DMS53 treated with DMSO at 0.1 percent for 48 hours (cell line): ENCODE measurements around the gene PRR5.

Experiments used
- DNase-seq: peaks from one replicate; lab custom pipeline; 2025; ENCODE audit not compliant: unreplicated experiment; lab: John Stamatoyannopoulos, UW

Gene PRR5

DNA sequence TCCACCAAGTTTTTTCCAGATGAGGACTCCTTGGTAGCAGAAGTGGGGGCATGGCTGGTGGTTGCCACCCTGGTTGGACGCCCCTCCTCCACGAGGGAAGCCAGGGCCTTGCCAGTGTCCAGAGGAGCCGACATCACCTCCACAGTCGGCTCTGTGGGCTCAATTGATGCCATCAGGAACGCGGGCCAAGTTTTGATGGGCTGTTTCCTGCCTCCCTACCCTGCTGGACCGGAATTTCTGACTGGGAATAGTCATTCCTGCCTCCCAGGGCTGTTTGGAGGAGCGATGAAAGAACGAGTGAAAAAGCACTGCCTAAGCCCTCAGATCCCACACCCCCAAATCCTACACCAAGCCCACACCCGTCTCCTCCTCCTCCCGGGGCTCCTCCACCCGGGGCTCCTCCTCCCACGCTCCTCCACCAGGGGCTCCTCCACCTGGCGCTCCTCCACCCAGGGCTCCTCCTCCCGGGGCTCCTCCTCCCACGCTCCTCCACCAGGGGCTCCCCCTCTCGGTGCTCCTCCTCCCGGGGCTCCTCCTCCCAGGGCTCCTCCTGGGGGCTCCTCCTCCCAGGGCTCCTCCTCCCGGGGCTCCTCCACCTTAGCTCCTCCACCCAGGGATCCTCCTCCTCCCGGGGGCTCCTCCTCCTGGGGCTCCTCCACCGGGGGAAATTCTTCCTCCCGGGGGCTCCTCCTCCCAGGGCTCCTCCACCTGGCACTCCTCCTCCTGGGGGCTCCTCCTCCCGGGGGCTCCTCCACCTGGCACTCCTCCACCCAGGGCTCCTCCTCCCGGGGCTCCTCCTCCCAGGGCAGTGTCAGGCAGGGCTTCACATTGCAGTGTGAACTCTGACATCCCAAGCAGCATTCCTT lies 10.0 kb upstream of the PRR5 start:
- peak; percentile 16 for DNase-seq

DNA sequence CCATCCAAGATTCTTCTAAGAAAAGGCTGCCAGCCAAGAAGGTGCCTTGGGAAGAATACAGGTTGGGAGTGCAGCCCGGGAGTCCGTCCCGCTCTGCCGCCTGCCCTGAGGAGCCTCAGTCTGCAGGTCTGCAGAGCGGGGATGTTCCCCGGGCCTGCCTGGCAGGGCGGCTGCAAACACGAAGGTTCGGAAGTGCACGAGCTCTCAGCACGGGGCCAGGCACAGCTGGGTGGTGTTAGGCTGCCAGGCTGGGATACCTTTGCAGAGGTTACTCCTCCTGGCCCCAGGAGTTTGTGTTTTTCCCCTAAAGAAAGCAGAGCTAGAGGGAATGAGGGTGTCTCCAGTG lies 9.4 kb upstream of the PRR5 start:
- no peak for DNase-seq

DNA sequence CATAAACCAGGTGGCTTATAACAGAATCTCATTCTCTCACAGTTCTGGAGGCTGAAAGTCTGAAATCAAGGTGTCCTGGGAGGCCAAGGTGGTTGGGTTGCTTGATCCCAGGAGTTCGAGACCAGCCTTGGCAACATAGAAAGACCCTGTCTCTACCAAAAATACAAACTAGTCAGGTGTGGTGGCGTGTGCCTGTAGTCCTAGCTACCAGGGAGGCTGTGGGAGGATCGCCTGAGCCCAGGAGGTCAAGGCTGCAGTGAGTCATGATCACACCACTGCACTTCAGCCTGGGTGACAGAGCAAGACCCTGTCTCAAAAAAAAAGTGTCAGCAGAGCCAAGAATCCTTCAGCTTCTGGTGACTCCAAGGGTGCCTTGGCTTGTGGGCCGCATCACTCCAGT lies 8.9 kb upstream of the PRR5 start:
- DNase-seq = no peak

DNA sequence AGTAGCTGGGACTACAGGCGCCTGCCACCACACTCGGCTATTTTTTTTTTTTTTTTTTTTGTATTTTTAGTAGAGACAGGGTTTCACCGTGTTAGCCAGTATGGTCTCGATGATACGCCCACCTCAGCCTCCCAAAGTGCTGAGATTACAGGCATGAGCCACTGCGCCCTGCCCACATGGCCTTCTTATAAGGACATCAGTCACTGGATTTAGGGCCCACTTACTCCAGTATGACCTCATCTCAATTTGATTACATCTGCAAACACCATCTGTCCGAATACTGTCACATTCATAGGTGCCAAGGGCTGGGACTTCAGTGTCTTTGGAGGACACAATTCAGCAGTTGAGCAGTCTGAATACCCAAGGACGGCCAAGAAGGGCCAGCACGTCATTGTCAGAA lies 8.2 kb upstream of the PRR5 start:
- DNase-seq = peak; percentile 24

DNA sequence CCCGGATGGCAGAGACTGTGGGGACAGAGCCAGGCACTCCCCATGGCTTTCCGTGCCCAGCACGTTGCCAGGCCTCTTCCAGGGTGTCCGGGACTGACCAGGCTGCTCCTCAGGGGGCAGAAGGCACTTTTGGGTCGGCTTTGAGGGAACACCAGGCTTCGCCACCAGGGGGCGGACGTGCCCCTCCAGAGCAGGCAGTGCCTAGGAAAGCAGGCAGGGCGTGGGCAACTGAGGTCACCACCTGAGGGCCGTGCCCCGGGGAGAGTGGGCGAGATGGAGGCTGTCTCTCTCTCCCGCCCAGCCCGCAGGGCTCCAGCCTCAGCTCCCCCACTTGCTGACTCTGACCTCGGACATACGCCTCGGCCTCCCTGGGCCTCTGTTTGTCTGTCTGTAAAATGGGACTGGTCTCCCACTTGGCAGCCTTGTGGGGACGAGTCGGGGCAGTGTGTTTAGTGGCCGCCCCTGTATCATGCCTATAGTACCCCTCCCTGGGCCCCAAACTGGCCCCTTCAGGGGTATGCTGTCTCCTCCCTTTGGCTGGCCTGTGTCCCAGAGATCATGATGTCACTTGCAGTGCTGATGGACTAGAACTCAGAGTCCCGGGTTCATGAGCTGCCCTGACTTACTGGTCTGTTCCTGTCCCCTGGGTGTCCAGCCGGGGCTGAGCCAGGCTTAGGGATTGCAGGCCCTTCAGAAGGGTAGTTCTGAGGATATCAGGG lies 4.4 kb upstream of the PRR5 start:
- peak; percentile 19 for DNase-seq

DNA sequence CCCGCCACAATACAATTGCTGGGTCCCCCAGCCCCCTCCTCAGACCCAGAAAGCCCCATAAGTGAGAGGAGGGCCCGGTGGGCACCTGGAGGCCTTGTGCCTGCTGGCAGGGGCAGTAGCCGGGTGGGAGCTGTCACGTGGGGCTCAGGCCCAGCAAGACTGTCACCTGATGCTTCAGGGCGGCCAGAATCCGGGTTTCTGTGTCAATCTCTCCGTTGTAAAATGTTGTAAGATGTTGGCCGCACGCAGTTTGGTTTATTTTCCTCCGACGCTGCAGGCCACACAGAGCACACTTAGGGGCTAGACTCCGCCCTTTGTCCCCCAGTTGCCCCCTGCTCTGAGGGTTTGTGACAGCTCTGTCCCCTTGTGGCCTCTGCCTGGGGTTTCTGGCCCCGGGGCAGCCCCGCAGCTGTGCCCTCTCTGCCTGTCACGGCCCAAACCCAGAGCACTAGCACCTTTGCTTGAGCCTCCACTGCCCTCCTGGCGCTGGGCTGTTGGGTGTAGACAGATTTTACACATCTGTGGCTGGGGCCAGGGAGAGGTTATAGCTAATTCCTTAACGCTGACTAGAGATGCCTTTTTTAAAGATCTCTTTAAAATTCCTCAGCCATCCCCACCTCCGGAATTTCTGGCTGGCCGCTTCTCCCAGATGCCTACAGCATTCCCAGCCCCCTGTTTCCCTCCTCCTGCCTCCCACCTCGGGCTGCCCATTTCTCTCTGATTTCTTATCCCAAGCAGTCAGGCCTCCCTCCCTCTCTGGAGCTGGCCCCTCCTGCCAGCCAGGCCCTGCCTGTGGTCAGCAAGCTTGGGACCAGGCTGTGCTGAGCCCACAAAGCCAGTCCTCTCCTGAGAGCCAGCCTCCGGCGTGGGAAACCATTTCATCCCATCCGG lies 3.2 kb upstream of the PRR5 start:
- no peak for DNase-seq

DNA sequence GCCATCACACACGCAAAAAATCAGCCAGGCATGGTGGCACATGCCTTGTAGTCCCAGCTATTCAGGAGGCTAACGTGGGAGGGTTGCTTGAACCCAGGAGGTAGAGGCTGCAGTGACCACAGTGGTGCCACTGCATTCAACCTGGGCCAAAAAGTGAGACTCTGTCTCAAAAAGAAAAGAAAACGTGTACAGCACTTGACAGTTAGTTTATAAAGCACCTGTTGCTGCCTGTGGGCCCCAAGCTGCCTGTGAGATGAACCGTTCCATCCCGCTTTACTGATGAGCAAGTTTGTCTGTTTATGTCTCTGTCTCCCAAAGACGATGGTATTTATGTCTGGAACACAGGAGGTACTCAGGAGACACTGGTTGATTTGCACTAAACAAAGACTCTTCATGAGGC lies 1.5 kb upstream of the PRR5 start:
- DNase-seq = no peak

DNA sequence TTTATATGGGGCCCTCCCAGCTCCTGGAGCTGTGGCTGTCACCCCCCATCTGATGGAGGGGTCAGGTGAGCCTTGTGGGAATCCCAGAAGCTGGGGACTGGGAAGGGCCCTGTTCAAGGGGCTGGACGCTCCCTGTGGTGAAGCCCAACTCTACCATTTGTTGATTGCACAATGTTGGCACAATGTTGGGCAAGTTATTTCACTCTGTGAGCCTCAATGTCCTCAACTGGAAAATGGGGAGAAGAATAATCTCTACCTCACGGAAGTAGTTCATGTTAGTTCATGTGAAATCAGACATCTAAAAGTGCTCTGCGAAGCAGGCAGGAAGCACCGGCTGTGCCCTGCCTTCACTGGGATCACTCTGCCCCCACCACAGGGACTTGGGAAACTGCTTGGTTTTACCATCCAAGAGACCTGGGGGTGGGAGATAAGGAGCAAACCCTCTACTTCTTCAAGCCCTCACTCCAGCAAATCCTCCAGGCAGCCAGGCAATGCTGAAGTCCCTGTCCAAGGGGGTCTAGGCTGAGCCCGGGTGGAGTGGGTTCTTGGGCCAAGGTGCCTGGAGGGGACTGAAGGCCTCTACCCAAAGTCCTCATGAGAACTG lies 715 bp upstream of the PRR5 start:
- no peak for DNase-seq

DNA sequence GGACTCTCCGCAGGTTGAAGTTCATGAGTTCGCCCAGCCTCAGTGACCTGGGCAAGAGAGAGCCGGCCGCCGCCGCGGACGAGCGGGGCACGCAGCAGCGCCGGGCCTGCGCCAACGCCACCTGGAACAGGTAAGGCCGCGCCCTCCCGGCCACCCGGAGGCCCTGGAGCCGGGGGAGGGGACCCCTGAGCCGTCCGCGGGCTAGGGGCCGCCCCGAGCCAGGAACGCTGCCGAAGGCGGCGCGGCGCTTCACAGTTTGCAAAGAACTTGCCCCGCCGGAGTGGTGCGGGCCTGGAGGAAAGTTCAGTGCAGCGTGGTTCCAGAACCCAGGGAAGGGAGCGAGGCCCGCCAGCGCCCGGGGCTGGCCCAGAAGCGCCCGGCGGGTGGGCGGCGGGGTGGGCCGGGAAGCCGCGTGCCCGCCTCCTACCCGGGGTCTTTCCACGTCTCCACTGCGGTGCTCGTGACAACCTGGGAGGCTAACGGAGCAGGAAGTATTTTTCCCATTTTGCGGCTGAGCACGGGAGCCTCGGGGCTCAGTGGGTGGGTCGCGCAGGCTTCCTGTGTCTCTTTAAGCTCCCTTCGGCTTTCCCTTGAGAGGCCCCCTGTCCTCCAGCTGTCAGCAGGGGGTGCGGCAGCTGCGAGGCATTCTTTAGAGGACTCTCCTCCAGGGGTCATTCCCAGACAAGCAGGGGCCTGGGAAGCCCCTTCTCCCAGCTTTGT lies 635 bp downstream of the PRR5 start:
- DNase-seq = peak; percentile 13

DNA sequence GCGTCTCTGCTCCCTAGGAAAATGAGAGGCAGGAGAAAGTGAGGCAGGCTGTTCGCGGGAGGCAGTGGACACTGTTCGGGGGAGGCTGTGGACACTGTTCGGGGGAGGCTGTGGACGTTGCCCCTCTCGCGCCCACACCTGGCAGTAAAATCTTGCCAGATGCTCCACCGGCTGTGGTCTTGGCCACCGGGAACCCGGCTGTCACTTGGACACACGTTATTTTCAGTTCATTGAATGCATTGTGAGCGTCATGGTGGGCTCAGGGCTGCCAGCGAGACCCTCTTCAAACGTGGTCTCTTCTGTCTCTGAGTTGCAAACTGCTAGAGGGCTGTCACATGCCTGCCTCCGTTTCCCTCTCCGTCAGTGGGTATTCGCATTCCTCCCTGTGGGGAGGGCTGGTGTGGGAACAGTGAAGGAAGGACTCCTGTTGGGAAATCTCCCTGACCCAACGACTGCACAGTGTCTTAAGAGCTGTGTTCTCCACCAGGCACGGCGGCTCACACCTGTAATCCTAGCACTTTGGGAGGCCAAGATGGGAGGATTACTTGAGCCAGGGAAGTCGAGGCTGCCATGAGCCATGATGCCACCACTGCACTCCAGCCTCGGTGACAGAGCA lies 1.4 kb downstream of the PRR5 start:
- DNase-seq = no peak

DNA sequence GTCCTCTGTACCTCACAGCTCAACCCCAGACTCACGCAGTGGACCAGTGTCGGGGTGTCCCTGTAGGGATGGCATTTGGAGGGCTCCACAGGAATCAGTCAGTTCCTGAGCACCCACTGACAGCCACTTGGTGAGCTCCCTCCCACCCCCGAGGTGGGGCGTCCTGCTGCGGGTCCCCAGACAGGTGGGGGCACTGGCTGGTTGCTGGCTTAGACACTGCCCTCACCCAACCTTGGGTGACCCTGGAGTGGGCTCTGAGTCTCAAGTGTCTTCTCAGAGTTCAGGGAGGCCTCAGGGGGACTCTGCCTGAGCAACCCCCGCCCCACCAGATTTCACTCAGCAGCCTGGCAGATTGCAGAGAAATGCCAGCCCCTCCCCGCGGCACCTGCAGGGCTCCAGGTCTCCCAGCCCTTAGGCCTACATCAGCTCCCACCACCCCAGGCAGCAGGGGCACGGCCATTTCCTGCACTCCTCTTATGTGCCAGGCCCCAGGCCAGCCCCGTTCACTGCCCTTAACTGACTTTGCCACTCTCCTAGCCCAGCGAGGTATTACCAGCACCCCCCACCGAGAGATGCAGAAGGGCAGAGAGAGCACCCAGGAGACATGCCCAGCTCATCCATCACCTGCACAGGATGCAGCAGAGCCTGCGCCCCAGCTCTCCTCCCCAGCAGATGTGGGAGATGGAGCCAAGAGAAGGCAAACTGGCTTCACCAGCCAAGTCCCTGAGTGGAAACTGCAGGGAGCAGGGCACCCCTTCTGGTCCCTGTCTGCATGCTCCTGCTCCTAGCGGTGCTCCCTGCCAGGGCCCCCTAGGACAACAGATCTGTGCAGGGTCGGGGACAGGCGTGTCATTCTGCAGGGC lies 2.4 kb downstream of the PRR5 start:
- no peak for DNase-seq

DNA sequence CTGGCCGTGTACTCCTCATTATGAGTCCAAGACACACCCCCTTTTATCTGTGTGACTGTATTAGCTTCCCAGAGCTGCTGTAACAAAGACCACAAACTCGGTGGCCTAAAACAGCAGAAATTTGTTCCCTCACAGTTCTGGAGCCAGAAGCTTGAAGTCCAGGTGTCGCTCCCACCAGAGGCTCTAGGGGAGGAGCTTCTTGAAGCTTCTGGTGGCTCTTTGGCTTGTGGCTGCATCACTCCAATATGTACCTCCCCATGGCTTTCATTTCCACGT lies 3.0 kb downstream of the PRR5 start:
- no peak for DNase-seq

DNA sequence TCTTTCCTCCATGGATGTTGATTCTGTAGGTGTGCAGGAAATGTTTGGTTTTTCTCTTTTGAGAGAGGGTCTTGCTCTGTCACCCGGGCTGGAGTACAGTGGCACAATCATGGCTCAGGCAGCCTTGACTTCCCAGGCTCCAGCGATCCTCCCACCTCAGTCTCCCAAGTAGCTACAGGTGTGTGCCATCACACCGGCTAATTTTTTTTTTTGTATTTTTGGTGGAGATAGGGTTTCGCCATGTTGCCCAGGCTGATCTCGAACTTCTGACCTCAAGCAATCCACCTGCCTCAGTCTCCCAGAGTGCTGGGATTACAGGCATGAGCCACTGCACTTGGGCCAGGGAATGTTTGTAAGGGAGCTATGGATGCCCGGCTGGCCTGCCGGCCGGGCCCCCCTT lies 4.5 kb downstream of the PRR5 start:
- DNase-seq = no peak

DNA sequence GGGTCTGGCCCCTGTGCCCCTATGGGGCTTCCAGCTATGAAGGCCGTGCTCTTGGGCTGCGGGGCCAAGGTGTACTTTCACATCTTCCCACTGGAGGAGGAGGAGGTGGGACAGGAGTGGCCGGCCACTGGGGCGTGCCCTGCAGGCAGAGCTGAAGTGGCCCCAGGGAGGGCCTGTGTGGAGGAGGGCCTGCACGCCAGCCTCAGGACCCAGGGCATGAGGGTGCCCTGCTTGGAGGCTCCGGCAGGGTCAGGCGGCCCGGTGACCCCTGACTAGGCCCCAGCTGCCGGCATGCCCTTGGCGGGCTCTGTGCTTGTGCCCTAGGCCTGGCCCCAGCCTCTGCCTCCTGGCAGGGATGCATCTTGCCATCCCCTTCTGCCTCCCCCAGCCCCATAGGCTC lies 5.2 kb downstream of the PRR5 start:
- DNase-seq = no peak

DNA sequence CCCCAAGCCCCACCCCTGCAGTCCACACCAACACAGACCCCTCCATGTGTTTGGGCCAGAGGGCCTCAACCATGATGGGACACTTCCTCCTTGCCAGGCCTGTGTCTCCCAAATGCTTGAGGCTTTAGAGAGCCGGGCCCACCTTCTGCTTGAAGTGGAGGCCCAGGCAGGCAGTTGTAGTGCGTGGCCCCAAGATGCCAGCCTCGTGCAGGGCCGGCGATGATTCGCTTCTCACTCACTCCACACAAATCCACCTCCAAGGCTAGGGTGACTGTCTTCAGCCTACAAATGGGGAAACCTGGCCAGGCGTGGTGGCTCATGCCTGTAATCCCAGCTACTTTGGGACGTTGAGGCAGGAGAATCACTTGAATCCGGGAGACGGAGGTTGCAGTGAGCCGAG lies 5.7 kb downstream of the PRR5 start:
- DNase-seq = no peak

DNA sequence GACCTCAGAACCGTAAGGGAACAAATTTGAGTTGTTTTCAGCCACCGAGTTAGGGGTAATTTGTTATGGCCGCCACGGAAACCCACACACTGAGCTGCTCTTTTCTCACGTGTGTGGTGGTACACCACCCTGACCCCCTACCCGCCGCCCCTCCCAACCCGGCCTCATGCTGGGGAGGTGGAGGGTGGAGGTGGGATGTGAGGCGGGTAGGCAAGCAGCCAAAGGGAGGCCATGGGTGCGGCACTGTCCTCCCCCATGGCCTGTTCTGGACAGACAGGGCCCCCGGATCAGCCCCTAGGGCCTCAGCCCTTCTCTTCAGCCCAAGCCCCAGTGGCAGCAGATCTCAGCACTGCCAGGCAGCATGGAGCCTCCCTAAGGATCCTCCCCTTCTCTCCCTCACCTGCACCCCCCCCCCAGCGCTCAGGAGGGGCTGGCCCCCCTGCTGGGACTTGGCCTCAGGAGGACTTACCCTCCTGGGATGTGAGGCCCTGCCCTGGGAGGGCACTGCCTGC lies 7.9 kb downstream of the PRR5 start:
- no peak for DNase-seq

DNA sequence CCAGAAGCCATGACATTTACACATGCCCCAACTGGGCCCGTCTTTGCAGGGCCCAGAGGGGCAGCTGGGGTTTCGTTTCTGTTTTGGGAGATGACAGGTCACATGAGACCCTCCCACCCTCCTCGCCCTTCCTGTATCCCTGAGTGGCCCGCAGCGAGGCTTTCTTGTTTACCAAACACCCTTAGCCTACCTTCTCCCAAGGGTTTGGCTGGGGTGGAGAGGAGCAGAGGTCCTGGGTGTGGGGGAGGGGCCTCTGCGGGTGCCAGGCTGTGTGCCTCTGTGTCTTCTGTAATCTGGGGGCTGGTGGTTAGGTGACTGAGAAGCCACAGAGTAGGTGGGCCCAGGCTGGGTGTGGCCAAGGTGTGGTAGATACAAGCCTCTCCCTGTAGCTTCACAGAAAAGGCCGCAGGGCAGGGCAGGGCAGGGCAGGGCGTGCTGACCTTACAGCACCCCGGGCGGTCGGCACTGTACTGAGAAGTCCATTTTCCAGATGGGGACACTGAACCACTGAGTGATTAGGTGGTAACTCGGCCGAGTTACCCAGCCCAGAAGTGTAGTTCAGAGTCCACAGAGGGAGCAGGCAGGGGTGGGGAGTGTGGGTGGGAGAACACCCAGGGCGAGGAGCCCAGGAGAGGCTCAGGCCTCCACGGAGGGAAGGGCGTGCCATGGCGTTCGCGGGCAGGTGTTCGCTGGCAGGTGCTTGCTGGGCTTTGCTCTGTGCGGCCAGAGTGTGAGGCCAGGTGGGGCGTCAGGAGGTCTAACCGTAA lies 8.7 kb downstream of the PRR5 start:
- DNase-seq = peak; percentile 29

DNA sequence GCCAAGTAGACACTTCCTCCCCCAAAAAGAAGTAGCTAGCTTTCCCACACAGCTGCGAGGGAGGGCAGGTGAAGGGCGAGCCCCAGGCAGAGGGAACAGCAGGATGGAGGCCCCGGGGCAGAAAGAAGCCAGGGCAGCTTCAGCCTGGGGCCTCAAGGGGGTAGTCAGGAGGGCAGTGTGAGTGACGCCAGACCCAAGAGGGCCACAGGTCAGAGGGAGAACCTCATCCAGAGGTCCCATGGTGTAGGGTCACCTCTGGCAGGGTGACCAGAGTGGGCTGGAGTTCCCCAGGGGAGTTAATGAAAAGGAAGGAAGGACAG lies 9.2 kb downstream of the PRR5 start:
- DNase-seq = no peak
